ENCODE measurements around the gene SRGAP2C.
"Not testable (repeated sequence)": the region's sequence is repeated elsewhere in the genome, so short reads cannot be mapped to it uniquely, and the experiment has no call there.

Gene SRGAP2C

GRCh38 chr1:121184290-121185127 is at the start of gene SRGAP2C, which contains the start of gene FAM72B:
SRGAP2C (plus strand) TSS chr1:121184975; CDS start chr1:121187447, 2,472 bp downstream.
FAM72B (minus strand) TSS chr1:121184340; CDS start chr1:121183489, 851 bp downstream.
- peak; percentile 89 for DNase-seq

DNA sequence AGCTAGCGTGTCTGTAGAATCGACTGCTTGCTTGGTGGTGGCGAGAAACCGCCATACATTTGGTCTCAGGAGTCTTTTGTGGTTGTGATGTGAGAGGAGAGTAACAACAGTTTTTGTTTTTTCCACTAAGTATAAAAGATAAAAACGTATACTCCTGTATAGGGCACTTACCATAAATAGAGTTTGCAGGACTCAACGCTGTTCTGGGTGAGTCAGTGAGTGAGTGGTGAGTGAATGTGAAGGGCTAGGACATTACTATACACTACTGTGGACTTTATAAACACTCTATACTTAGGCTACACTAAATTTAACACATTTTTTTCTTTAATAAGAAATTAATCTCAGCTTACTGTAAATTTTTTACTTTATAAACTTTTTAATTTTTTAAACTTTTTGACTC is 44.4 kb upstream of the SRGAP2C start:
- DNase-seq: not testable (repeated sequence)

DNA sequence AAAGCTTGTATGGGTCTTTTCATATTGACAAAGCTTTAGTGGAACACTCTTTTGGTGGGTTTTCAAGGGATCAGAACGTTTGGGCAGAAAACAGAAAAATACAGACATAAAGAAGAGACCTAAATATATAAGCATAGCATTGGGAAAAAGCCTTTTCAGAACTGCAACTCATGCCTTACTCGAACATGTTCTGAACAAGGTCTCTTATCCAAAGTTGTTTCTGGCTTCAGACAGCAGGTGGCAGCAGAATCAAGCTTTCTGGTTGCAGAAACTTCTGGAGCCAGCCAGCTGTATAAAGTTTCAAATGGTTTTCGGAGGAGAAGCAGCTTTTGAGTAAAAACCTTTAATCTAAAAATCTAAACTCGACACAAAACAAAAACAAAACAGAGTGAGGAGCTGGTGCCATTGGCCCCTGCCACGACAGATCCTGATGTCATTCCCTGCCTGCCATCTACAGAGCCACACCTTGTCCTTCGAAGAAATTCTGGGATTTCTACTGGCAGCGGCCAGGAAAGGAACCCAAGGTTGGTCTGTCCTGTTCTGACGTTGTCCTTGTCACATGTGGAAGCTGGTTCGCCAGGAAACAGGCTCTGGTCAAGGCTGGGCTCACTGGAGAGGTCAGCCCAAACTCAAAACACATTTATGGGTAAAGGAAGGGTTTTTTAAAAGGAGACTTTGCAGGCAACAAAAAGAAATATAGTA is 36.1 kb upstream of the SRGAP2C start:
- DNase-seq: not testable (repeated sequence)

DNA sequence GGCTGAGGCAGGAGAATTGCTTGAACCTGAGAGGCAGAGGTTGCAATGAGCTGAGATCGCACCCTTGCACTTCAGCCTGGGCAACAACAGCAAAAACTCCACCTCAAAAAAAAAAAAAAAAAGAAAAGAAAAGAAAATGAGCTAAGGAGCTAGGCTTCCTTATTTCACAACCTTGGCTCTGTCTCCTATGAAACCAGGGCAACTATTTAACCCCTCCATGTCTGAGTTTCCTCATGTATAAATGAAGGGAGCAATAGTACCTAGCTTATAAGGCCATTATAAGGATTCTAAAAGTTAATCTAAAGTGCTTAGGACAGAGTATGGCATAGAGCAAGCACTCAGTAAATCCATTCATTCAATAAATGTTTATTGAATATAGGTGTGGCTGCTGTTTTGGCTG is 33.5 kb upstream of the SRGAP2C start:
- DNase-seq: not testable (repeated sequence)

DNA sequence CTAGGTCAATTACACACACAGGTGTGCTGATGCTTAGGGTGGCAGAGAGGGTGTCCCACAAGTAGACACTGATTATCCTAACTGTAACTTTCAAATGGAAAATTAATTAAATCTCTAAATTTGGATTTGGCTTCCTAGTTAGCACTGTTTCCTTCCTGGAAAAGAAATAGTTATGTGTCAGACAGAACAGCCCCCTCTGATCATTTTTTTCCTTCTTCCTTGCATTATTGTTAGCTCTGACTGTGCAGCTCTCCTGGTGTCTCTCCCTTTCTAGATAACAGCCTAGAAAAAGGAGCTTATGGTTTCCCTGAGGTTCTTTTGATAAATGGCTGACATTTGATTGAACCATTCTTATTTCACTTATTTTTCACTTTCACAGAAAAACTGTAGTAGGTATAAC is 32.0 kb upstream of the SRGAP2C start:
- not testable (repeated sequence) for DNase-seq

DNA sequence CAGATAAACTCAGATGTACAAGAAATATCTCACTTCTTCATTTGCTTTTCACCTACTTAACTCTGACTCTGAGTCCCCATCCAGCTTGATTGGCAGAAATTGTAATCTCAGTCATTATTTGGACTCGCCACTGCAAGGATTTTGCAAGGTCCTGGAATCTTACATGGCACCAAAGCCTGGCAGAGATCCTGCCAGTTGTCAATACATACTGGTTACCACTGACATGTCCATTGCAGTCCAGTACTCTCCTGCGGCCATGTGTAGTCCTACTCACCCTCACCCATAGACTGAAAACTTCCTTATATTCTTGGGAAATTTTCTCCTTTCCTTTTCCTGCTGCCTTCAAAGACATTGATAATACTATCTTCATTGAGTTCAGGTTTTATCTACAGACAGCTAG is 30.0 kb upstream of the SRGAP2C start:
- not testable (repeated sequence) for DNase-seq

DNA sequence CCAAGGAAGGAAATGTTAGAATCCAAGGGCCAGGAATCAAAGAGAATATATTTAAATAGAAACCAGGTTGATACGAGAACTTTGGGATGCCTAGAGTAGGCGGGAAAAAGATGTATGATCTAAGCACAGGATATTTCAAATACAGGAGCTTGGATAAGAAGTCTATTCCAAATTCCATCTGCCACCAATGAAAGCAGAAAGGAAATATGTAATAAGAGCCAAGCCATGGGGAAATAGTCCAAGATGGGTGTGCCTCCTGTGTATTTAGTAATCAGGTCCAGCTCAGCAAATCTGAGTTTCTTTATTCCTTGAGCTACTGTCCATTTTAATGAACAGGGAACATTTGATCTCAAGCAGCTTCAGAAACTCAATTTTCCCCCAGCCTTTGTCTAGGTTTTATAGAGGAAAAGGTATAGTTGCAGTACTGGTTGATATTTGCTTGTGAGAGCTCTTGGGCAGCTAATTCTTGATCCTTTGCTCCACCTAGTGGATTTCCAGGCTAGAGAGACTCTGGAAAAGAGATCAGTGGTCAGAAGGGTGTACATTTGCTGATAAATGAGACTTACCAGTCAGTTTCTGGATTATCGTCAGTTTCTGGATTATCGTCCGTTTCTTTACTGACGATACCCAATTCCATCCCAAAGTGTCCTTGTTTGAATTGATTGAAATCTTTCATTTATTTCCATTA is 29.0 kb upstream of the SRGAP2C start:
- peak; percentile 0 for DNase-seq

GRCh38 chr1:121156958-121157603 is 27.7 kb upstream of the SRGAP2C start:
- DNase-seq: not testable (repeated sequence)

DNA sequence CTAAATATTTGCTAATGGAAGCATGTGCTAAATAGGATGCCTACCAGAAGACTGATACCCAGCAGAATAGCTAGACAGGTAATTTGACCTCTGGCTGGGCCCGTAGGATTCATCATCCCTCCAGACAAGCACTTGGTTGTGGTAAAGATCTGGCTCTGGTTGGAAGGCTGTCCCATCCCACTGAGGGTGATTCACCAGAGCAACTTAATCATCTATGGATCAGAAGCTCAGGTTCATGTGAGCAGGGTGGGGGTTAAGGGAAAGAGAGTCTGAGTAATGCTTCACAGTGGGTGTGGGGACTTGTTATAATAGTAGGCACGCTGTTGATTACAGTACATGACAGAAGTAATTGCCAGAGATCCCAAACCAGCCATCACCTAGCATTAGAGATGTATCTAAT is 27.2 kb upstream of the SRGAP2C start:
- DNase-seq: not testable (repeated sequence)

- DNase-seq: not testable (repeated sequence)
Measured at GRCh38 chr1:121160118-121160517, 24.7 kb upstream of the SRGAP2C start.

DNA sequence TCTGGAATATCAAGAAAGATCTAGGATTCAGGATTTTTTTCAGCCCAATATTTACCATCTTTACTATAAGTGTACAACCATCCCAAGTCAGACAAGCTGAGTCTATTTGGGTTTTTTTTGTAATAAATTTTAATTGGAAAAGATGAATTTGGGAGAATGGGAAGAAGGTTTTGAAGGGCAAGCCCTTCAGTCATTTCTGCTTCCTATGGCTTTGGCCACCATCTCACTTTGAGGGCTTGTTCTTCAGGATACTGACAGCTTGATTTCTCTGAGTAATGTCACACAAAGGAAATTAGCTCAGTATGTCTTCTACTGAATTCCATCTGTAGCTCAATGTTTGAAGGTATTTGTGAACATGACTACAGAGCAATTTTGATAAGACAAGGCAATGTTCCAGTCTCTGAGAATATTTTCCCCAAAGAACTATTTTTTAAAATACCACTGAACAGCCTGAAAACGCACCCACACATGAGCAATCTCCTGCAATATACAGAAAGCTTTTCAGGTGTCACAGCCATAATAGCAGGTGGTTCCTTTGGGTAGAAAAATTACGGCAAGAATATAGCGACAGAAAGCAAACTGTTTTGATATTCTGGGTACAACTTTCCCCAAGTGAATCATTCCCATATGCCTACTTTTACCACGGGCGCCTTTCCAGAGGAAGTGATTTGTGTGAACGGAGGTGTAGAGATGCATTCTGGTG is 23.4 kb upstream of the SRGAP2C start:
- DNase-seq: not testable (repeated sequence)

GRCh38 chr1:121163850-121164757 is 20.7 kb upstream of the SRGAP2C start:
- DNase-seq: not testable (repeated sequence)

- not testable (repeated sequence) for DNase-seq
Measured at GRCh38 chr1:121165296-121165695, 19.5 kb upstream of the SRGAP2C start.

DNA sequence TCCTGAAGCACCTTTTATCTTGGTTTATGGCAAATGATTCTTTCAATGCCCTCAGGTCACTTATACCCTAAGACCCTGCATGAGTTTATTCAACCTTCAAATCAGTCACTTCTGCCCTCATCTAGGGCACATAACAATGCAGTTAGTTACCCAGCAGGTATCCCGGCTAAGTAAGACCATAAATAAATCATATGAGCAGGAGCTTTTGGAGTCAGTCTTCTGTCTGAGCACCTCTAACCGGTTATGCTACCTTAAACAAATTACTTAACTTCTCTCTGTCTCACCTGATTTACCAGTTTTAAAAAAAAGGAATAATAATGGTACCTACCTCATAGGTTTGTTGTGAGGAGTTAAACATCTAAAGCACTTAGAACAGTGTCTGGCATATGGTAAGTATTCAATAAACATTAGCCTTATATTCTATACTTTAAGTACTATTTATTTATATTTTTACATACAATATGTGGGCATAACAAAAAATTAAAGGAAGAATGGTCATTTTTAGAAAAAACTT is 17.5 kb upstream of the SRGAP2C start:
- DNase-seq: not testable (repeated sequence)

- DNase-seq: not testable (repeated sequence)
Measured at GRCh38 chr1:121168152-121168668, 16.6 kb upstream of the SRGAP2C start.

GRCh38 chr1:121176649-121177048 is 8.1 kb upstream of the SRGAP2C start:
- not testable (repeated sequence) for DNase-seq

DNA sequence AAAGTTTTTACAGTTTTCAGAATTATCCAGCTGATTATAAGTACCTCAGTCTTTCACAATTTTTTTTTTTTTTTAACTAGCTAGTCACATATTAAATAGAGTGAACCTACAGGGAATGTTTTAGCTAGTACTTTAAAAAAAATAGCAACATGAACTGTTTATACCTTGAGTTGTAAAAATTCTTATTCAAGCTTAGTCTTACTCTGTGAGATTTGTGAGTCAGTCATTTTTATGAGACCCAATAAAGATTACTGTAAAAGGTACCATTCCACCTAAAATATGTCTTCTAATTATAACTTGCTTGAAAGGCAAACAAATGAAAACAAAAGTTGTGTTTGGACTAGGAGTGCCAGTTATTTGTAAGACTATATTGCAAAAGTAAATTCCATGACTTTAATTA is 6.6 kb upstream of the SRGAP2C start:
- DNase-seq: not testable (repeated sequence)

DNA sequence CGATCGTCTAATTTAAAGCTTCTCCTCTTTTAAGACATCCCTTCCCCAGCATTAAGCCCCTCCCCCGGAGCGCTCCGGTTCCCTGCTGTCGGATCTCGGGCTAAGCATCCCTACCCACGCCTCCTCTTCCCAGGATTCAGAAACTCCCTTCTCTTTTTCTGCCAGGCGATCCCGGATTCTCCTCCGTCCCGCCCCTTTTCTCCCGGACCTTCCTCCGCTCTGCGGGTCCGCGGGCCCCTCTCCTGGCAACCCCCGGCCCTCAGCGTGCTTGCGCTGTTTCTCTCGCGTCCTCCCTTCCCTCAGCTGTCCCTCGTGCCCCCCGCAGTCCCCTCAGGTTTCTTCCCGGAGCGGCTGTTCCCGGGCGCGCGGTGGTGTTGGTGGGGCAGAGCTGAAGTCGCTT is 908 bp upstream of the SRGAP2C start:
- DNase-seq: not testable (repeated sequence)

DNA sequence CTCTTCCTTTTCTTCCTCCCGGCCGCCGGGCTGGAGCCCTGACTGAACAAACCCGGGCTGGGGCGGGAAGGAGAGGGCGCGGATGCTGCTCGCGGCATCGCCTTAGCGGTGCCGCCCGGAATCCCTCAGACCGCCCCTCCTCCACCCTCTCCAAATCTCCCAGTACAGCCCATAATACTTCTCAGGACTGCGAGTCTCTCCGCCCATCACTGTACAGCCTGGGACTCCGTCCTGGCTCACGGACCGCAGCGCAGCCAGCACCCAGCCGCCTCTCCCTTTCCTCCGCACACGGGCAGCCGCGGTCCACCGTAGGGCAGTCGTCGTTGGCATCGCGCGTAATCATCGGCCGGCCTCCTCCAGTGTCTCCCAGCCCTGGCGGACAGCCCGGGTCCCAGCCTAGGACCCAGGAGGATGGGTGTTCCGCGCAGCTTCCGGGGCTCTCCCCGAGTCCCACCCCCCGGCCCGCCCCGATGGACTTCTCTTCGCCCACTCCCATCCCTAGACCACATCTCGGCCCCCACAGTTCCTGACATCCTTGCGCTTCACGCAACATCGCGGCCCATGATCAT is 449 bp downstream of the SRGAP2C start:
- DNase-seq: not testable (repeated sequence)

DNA sequence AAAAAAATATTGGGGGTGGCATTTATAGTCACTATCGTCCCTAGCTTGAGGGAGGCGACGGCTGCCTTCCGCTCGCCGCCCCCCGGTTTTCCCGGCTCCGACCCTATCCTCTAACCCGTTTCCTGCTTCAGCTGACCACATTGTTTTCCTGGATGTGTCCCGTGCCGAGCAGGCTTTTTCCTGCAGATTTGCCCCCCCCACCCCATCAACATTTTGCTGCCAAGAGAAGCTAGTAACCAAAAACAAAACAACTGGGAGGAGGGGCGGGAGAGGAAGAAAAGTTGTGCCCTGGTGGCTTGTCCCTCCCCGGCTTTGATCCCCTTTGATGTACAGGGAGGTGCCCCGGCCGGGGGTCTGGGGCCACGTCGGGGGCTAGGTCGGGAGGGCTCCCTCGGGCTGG is 1.4 kb downstream of the SRGAP2C start:
- not testable (repeated sequence) for DNase-seq
